HEK293T (cell line): Measurements from ENCODE around the gene DUOX1.

Experiments
- BHLHE40 ChIP-seq: fragments of 450-650 bp; IDR thresholded peaks from 2 replicates; pipeline ENCODE4 v1.6.1; 2016; ENCODE audit warnings: mild to moderate bottlenecking, moderate library complexity, borderline replicate concordance
- CTBP1 ChIP-seq: fragments of 450-650 bp; IDR thresholded peaks from 2 replicates; pipeline ENCODE4 v1.6.1; 2016; ENCODE audit warnings: borderline replicate concordance
- FOXA1 ChIP-seq: fragments of 450-650 bp; IDR thresholded peaks from 2 replicates; pipeline ENCODE4 v1.6.1; 2016; ENCODE audit warnings: mild to moderate bottlenecking
- FOXK2 ChIP-seq: fragments of 450-650 bp; IDR thresholded peaks from 2 replicates; pipeline ENCODE4 v1.6.1; 2016; ENCODE audit warnings: mild to moderate bottlenecking
- LEF1 ChIP-seq: fragments of 450-650 bp; IDR thresholded peaks from 2 replicates; pipeline ENCODE4 v1.6.1; 2017; ENCODE audit warnings: mild to moderate bottlenecking, borderline replicate concordance
- SP1 ChIP-seq: fragments of 450-650 bp; IDR thresholded peaks from 2 replicates; pipeline ENCODE4 v1.6.1; 2017
- SUZ12 ChIP-seq: fragments of 450-650 bp; IDR thresholded peaks from 2 replicates; pipeline ENCODE4 v1.6.1; 2016; ENCODE audit warnings: mild to moderate bottlenecking
- TARDBP ChIP-seq: fragments of 450-650 bp; IDR thresholded peaks from 2 replicates; pipeline ENCODE4 v1.6.1; 2016

DNA sequence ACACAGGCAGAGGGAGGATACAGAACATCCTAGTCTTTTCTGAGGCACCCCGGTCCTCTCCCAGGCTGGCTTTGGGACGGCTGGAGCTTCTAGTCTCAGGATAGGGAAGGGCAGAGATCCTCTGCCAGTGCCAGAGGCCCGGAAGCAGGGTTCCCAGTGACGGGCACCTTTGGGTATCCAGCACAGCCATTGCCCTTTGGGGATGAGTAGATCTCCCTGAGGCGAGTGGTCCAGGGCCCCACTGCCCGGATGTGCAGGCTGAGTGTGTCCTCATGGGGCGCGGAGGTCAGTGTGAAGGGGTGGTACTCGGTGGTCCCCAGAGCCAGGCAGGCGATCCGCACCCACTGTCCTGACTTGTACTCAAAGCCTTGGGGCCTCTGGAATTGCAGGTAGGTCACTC, 34.1 kb upstream of the DUOX1 start:
- TF ChIP-seq LEF1 (no peak), FOXK2 (no peak), TARDBP (no peak), SP1 (no peak), FOXA1 (no peak), SUZ12 (no peak), CTBP1 (no peak), BHLHE40 (no peak)
